ENCODE measurements around the gene EPN3.
A peak's percentile ranks its signal among the peaks of the same experiment; 100 is the strongest.

EPN3 gene

GRCh38 chr17:50559674-50560184 lies 27.2 kb downstream of the EPN3 start:
- Histone ChIP-seq H3K27me3 (ENCODE audit: low read length) (no peaks in the 10 kb centered on the region), H3K79me2 (ENCODE audit: insufficient read depth, low read length) (no peaks in the 10 kb centered on the region), H3K27ac (ENCODE audit: low read depth, low read length) (no peak overlapping the region), H3K36me3 (ENCODE audit: low read length) (no peaks in the 10 kb centered on the region), H4K20me1 (ENCODE audit: low read depth, low read length) (no peaks in the 10 kb centered on the region), H2AFZ (ENCODE audit: low read depth, low read length, severe bottlenecking) (no peak overlapping the region), H3K9me3 (ENCODE audit: insufficient read depth, low read length) (no peaks in the 10 kb centered on the region), H3K4me3 (ENCODE audit: insufficient read depth, low read length, poor library complexity, severe bottlenecking) (no peak overlapping the region), H3K9ac (ENCODE audit: low read length) (no peak overlapping the region), H3F3A (ENCODE audit: insufficient read depth) (no peaks in the 10 kb centered on the region), H3K9me2 (replicated peaks; ENCODE audit: insufficient read depth, low read length) (no peaks in the 10 kb centered on the region), H3K4me2 (ENCODE audit: low read depth, low read length, poor library complexity, severe bottlenecking) (peak overlapping the region; percentile 41)
- TF ChIP-seq EZH2phosphoT487 (conservative IDR thresholded peaks at IDR 0.05; ENCODE audit: low read length) (no peak), CTCF (IDR thresholded peaks at IDR 0.05; ENCODE audit: insufficient read depth, low read length, poor library complexity, severe bottlenecking) (no peak)

- TF ChIP-seq CTCF (IDR thresholded peaks at IDR 0.05; ENCODE audit: insufficient read depth, low read length, poor library complexity, severe bottlenecking) (no peak), EZH2phosphoT487 (conservative IDR thresholded peaks at IDR 0.05; ENCODE audit: low read length) (no peak)
- no peaks in the 10 kb centered on the region for H3K27me3 ChIP-seq (ENCODE audit: low read length)
Observed at GRCh38 chr17:50560185-50560824, 27.8 kb downstream of the EPN3 start, which contains the start of gene CACNA1G. TSS of gene CACNA1G (plus strand) at chr17:50560715. CDS start at chr17:50561460, 745 bp downstream.

DNA sequence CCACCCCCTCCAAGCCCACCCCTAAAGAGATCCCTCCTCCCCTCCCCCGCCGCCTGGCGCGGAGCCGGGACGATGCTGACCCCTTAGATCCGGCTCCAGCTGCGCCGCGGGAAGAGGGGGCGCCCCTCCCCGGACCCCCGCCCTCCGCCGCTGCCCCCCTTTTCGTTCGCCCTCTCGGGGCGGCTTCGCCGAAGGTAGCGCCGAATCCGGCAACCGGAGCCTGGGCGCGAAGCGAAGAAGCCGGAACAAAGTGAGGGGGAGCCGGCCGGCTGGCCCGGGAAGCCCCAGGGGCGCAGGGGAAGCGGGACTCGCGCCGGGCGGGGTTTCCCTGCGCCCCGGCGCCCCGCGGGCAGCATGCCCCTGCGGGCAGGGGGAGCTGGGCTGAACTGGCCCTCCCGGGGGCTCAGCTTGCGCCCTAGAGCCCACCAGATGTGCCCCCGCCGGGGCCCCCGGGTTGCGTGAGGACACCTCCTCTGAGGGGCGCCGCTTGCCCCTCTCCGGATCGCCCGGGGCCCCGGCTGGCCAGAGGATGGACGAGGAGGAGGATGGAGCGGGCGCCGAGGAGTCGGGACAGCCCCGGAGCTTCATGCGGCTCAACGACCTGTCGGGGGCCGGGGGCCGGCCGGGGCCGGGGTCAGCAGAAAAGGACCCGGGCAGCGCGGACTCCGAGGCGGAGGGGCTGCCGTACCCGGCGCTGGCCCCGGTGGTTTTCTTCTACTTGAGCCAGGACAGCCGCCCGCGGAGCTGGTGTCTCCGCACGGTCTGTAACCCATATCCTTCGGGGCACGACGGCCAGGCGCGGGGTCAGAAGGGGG lies 28.6 kb downstream of the EPN3 start:
- Histone ChIP-seq H3K27me3 (ENCODE audit: low read length) (no peaks in the 10 kb centered on the region), H3K27ac (ENCODE audit: low read depth, low read length) (no peak overlapping the region), H3K9me2 (replicated peaks; ENCODE audit: insufficient read depth, low read length) (no peaks in the 10 kb centered on the region), H2AFZ (ENCODE audit: low read depth, low read length, severe bottlenecking) (peak overlapping the region; percentile 48), H3K36me3 (ENCODE audit: low read length) (no peaks in the 10 kb centered on the region), H4K20me1 (ENCODE audit: low read depth, low read length) (no peaks in the 10 kb centered on the region), H3K9ac (ENCODE audit: low read length) (peak overlapping the region; percentile 24; the same call in 1 of the 2 replicates), H3K4me3 (ENCODE audit: insufficient read depth, low read length, poor library complexity, severe bottlenecking) (peak overlapping the region; percentile 49), H3K79me2 (ENCODE audit: insufficient read depth, low read length) (no peaks in the 10 kb centered on the region), H3K9me3 (ENCODE audit: insufficient read depth, low read length) (no peaks in the 10 kb centered on the region), H3F3A (ENCODE audit: insufficient read depth) (no peaks in the 10 kb centered on the region), H3K4me2 (ENCODE audit: low read depth, low read length, poor library complexity, severe bottlenecking) (peak overlapping the region; percentile 41)
- TF ChIP-seq EZH2phosphoT487 (conservative IDR thresholded peaks at IDR 0.05; ENCODE audit: low read length), result no peak
- no peak for TF ChIP-seq CTCF (IDR thresholded peaks at IDR 0.05; ENCODE audit: insufficient read depth, low read length, poor library complexity, severe bottlenecking)

More at GRCh38 chr17:50560185-50560824, 27.8 kb downstream of the EPN3 start, which contains the start of gene CACNA1G:
- no peaks in the 10 kb centered on the region for H3K36me3 ChIP-seq (ENCODE audit: low read length)
- H3K9me2 ChIP-seq (replicated peaks; ENCODE audit: insufficient read depth, low read length), result no peaks in the 10 kb centered on the region
- peak within 1 kb of the TSS; percentile 24; the same call in 1 of the 2 replicates for H3K9ac ChIP-seq (ENCODE audit: low read length)
- no peaks in the 10 kb centered on the region for H3K79me2 ChIP-seq (ENCODE audit: insufficient read depth, low read length)
- no peaks in the 10 kb centered on the region for H4K20me1 ChIP-seq (ENCODE audit: low read depth, low read length)
- H3K4me3 ChIP-seq (ENCODE audit: insufficient read depth, low read length, poor library complexity, severe bottlenecking), result peak within 1 kb of the TSS; percentile 49
- H3K27ac ChIP-seq (ENCODE audit: low read depth, low read length), result no peak within 1 kb of the TSS
- peak within 1 kb of the TSS; percentile 48 for H2AFZ ChIP-seq (ENCODE audit: low read depth, low read length, severe bottlenecking)
- no peaks in the 10 kb centered on the region for H3F3A ChIP-seq (ENCODE audit: insufficient read depth)
- H3K4me2 ChIP-seq (ENCODE audit: low read depth, low read length, poor library complexity, severe bottlenecking), result peak within 1 kb of the TSS; percentile 41
- no peaks in the 10 kb centered on the region for H3K9me3 ChIP-seq (ENCODE audit: insufficient read depth, low read length)
